G401.6 (cell line): ENCODE measurements around the gene TNRC6C.

Experiments
- FAIRE-seq: peaks from 2 replicates; lab custom pipeline; 2012; peaks lifted over from hg19 to GRCh38; lab: Jason Lieb, UNC

The TNRC6C gene

GRCh38 chr17:77957857-77958715, at the start of gene TNRC6C:
TNRC6C (plus strand) TSS chr17:77958703; CDS start chr17:78004207, 45,504 bp downstream.
- FAIRE-seq = peak; percentile 93

- no peak for FAIRE-seq
Observed at GRCh38 chr17:77909236-77909635, 49.3 kb upstream of the TNRC6C start.

GRCh38 chr17:77909816-77910215, 48.7 kb upstream of the TNRC6C start:
- no peak for FAIRE-seq

GRCh38 chr17:77914385-77915254, 43.9 kb upstream of the TNRC6C start:
- FAIRE-seq = no peak

- no peak for FAIRE-seq
Observed at GRCh38 chr17:77915594-77916021, 42.9 kb upstream of the TNRC6C start.

GRCh38 chr17:77916264-77916663, 42.2 kb upstream of the TNRC6C start:
- FAIRE-seq = no peak

- FAIRE-seq = no peak
Observed at GRCh38 chr17:77916703-77917481, 41.6 kb upstream of the TNRC6C start.

- FAIRE-seq = no peak
Observed at GRCh38 chr17:77919276-77919675, 39.2 kb upstream of the TNRC6C start.

GRCh38 chr17:77923135-77923534, 35.4 kb upstream of the TNRC6C start:
- FAIRE-seq = no peak

- no peak for FAIRE-seq
Observed at GRCh38 chr17:77923776-77924513, 34.6 kb upstream of the TNRC6C start.

- no peak for FAIRE-seq
Observed at GRCh38 chr17:77924757-77925336, 33.7 kb upstream of the TNRC6C start.

- no peak for FAIRE-seq
Observed at GRCh38 chr17:77925831-77926543, 32.5 kb upstream of the TNRC6C start.

- FAIRE-seq = no peak
Observed at GRCh38 chr17:77926981-77927380, 31.5 kb upstream of the TNRC6C start.

- no peak for FAIRE-seq
Observed at GRCh38 chr17:77927777-77928518, 30.6 kb upstream of the TNRC6C start.

GRCh38 chr17:77928519-77929179, 29.9 kb upstream of the TNRC6C start:
- FAIRE-seq = no peak

- FAIRE-seq = no peak
Observed at GRCh38 chr17:77929180-77929564, 29.3 kb upstream of the TNRC6C start.

- FAIRE-seq = no peak
Observed at GRCh38 chr17:77929871-77930436, 28.5 kb upstream of the TNRC6C start.

GRCh38 chr17:77930780-77931768, 27.4 kb upstream of the TNRC6C start:
- no peak for FAIRE-seq
